Lower leg skin (tissue), 3 donors: ENCODE results near the gene IL1RAPL1.

ENCODE experiments used
- POLR2A ChIP-seq, 2 donors: fragments of 450-650 bp; IDR thresholded peaks; one replicate each; pipeline ENCODE4 v1.6.1; 2016 to 2017; ENCODE audit warnings: antibody characterized with exemption in 2 of 2, mild to moderate bottlenecking in 1 of 2, moderate library complexity in 1 of 2
- TF ChIP-seq, protein P1 (sequence below), 3 donors: fragments of 450-650 bp; IDR thresholded peaks; one replicate each; pipeline ENCODE4 v1.5.1; 2016; ENCODE audit warnings: antibody characterized with exemption in 3 of 3, mild to moderate bottlenecking in 3 of 3, moderate library complexity in 2 of 3

DNA sequence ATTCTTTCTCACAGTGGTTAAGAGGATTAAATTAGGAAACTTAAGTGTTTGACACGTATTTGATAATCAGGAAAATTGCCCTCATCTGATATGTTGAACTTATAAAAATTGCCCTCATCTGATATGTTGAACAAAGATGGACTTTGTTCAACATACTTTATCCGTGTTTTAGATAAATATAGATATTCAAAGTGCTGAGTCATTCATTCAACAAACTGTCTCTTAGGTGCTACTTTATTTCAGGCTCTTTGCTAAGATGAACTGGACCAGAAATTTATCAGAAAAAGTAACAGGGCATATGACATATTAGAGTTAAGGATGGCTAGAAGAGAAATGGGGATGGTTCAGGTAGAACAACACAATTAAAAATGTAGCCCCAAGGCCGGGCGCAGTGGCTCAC, 81.7 kb downstream of the IL1RAPL1 start:
- TF ChIP-seq, protein P1, sequence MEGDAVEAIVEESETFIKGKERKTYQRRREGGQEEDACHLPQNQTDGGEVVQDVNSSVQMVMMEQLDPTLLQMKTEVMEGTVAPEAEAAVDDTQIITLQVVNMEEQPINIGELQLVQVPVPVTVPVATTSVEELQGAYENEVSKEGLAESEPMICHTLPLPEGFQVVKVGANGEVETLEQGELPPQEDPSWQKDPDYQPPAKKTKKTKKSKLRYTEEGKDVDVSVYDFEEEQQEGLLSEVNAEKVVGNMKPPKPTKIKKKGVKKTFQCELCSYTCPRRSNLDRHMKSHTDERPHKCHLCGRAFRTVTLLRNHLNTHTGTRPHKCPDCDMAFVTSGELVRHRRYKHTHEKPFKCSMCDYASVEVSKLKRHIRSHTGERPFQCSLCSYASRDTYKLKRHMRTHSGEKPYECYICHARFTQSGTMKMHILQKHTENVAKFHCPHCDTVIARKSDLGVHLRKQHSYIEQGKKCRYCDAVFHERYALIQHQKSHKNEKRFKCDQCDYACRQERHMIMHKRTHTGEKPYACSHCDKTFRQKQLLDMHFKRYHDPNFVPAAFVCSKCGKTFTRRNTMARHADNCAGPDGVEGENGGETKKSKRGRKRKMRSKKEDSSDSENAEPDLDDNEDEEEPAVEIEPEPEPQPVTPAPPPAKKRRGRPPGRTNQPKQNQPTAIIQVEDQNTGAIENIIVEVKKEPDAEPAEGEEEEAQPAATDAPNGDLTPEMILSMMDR (IDR thresholded peaks at IDR 0.05) = no peak
- no peak for TF ChIP-seq POLR2A (IDR thresholded peaks at IDR 0.05)
